HTR-8/SVneo (cell line): ENCODE measurements around the gene TFF1.
"Not testable (repeated sequence)": the region's sequence is repeated elsewhere in the genome, so short reads cannot be mapped to it uniquely, and the experiment has no call there.

ENCODE experiments used
- DNase-seq: peaks from one replicate; pipeline ENCODE4 v3.0.0; 2011; ENCODE audit warnings: low spot score, mixed read lengths; ENCODE audit not compliant: insufficient read length
- FAIRE-seq: peaks from 2 replicates; lab custom pipeline; 2011; peaks lifted over from hg19 to GRCh38; lab: Jason Lieb, UNC

TFF1 gene

GRCh38 chr21:42366292-42367010 is at the start of gene TFF1:
TSS of gene TFF1 (minus strand) at chr21:42366535. CDS start at chr21:42366495, 40 bp downstream.
- DNase-seq (no peak), FAIRE-seq (no peak)

GRCh38 chr21:42414928-42415769 is 48.8 kb upstream of the TFF1 start:
- DNase-seq (peak; percentile 84), FAIRE-seq (no peak)

- FAIRE-seq (no peak), DNase-seq (no peak)
Observed at GRCh38 chr21:42414553-42414927, 48.2 kb upstream of the TFF1 start.

- no peak for FAIRE-seq
- no peak for DNase-seq
Observed at GRCh38 chr21:42414066-42414465, 47.7 kb upstream of the TFF1 start.

GRCh38 chr21:42413500-42413899 is 47.2 kb upstream of the TFF1 start:
- DNase-seq, result no peak
- FAIRE-seq, result no peak

GRCh38 chr21:42413093-42413492 is 46.8 kb upstream of the TFF1 start:
- DNase-seq (no peak), FAIRE-seq (no peak)

GRCh38 chr21:42412636-42412933 is 46.2 kb upstream of the TFF1 start:
- no peak for FAIRE-seq
- no peak for DNase-seq

GRCh38 chr21:42411891-42412635 is 45.7 kb upstream of the TFF1 start:
- DNase-seq (no peak), FAIRE-seq (no peak)

GRCh38 chr21:42411197-42411869 is 45.0 kb upstream of the TFF1 start:
- no peak for FAIRE-seq
- no peak for DNase-seq

- FAIRE-seq (no peak), DNase-seq (no peak)
Observed at GRCh38 chr21:42409366-42409765, 43.0 kb upstream of the TFF1 start.

GRCh38 chr21:42408718-42409117 is 42.4 kb upstream of the TFF1 start:
- not testable (repeated sequence) for DNase-seq, FAIRE-seq

- FAIRE-seq, result no peak
- no peak for DNase-seq
Observed at GRCh38 chr21:42407476-42407875, 41.1 kb upstream of the TFF1 start.

- no peak for FAIRE-seq
- no peak for DNase-seq
Observed at GRCh38 chr21:42406866-42407265, 40.5 kb upstream of the TFF1 start.

GRCh38 chr21:42406201-42406621 is 39.9 kb upstream of the TFF1 start:
- DNase-seq (no peak), FAIRE-seq (no peak)

GRCh38 chr21:42405064-42406013 is 39.0 kb upstream of the TFF1 start:
- no peak for FAIRE-seq
- no peak for DNase-seq

- no peak for FAIRE-seq
- DNase-seq, result no peak
Observed at GRCh38 chr21:42404539-42404938, 38.2 kb upstream of the TFF1 start.

- FAIRE-seq (no peak), DNase-seq (no peak)
Observed at GRCh38 chr21:42403611-42404231, 37.4 kb upstream of the TFF1 start, which contains the start of gene UBASH3A. TSS of gene UBASH3A (plus strand) at chr21:42403902. CDS start at chr21:42403946, 44 bp downstream.

- FAIRE-seq, result no peak
- DNase-seq, result no peak
Observed at GRCh38 chr21:42401820-42402251, 35.5 kb upstream of the TFF1 start.

- FAIRE-seq (no peak), DNase-seq (no peak)
Observed at GRCh38 chr21:42401154-42401553, 34.8 kb upstream of the TFF1 start.
